Hepatocyte (in vitro differentiated cells): Measurements from ENCODE around the gene PGA3.
"Not testable (repeated sequence)": the region's sequence is repeated elsewhere in the genome, so short reads cannot be mapped to it uniquely, and the experiment has no call there.

Source experiments
- CTCF ChIP-seq: fragments of 200-600 bp; sonication (generic); IDR thresholded peaks from 2 replicates; pipeline ENCODE4 v1.5.1; 2016; ENCODE audit warnings: antibody characterized with exemption, mild to moderate bottlenecking; ENCODE audit not compliant: poor library complexity
- EZH2phosphoT487 ChIP-seq: fragments of 200-600 bp; sonication (generic); IDR thresholded peaks from one replicate; pipeline ENCODE4 v1.6.1; 2018; ENCODE audit warnings: antibody characterized with exemption, mild to moderate bottlenecking, low read depth, moderate library complexity; ENCODE audit not compliant: unreplicated experiment, severe bottlenecking

DNA sequence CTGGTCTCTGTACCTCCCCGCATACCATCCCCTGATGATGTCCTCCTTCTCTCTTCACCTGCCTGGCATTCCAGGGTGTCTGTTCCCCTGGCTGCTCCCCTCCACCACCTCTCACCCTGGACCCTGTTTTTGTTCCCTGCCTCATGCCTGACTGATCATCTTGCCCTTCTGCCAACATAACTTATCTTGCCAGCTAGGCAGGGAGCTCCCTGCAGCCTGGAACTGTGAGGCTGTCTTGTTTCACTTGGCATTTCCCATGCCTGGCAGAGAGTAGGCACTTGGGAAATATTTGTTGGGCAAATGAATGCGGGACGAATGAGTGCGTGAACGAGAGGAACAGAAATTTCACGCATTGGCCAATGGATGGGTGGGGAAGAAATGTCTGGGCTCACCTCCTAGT lies 26.1 kb downstream of the PGA3 start:
- TF ChIP-seq CTCF, EZH2phosphoT487: not testable (repeated sequence)
